Mucosa of descending colon (tissue), 3 donors: ENCODE measurements around the gene SYNJ2. TPM values are rescaled to one million over a fixed set of nuclear protein-coding genes. Genes with fewer than 3 reads are reported as not detected.

ENCODE experiments used
- ATAC-seq: fragments of 200-7000 bp; cut with Tn5 transposase; one replicate; pipeline ENCODE4 v1.9.1; 2020; ENCODE audit warnings: mild to moderate bottlenecking, moderate library complexity
- DNase-seq, 3 donors: peaks; one replicate each; pipeline ENCODE4 v3.0.0-alpha.2; 2020
- H3K36me3 ChIP-seq: fragments of 200-600 bp; one replicate; pipeline ENCODE4 v1.8.0; 2021; ENCODE audit warnings: low read depth, mild to moderate bottlenecking
- H3K4me1 ChIP-seq: fragments of 200-600 bp; one replicate; pipeline ENCODE4 v1.8.0; 2021; ENCODE audit warnings: low read depth, mild to moderate bottlenecking
- H3K4me3 ChIP-seq: fragments of 200-600 bp; one replicate; pipeline ENCODE4 v1.8.0; 2021; ENCODE audit warnings: mild to moderate bottlenecking
- H3K9me3 ChIP-seq: fragments of 200-600 bp; one replicate; pipeline ENCODE4 v1.8.0; 2021; ENCODE audit warnings: mild to moderate bottlenecking
- intact Hi-C, 2 donors: fragments of 100-400 bp; cut with DNase I in 1 of 2; cut with micrococcal nuclease in 1 of 2; formaldehyde crosslinking; loops; one replicate each; pipeline versions ENCODE4 v1.11.0 to v1.11.1; 2022; cut with DNase I, micrococcal nuclease
- total RNA-seq, 3 donors: library from RNA; stranded (reverse); fragmentation: NEBNext Ultra II Directional in 2 of 3; extraction: Animal tissue kit (Norgen Biotek cat#: 25700) in 2 of 3; gene quantifications; one replicate each; pipeline versions ENCODE4 v1.2.1 to v1.2.4, GENCODE V29; 2021 to 2023
- TF ChIP-seq, protein P1 (sequence below): fragments of 200-600 bp; IDR thresholded peaks from one replicate; pipeline ENCODE4 v1.8.0; 2022; ENCODE audit warnings: antibody characterized with exemption, mild to moderate bottlenecking
- donor health status: DM: no; HTN: no; CAD: no; lungs with moderate emphysema.
- donor health status: DM: no; HTN: no; CAD: no.
- donor health status: DM: no; HTN: yes; CAD: no.

Gene SYNJ2
- total RNA-seq, 3 donors from 2014 or later, result 28.3 to 45.9 (median 39.6) TPM

DNA sequence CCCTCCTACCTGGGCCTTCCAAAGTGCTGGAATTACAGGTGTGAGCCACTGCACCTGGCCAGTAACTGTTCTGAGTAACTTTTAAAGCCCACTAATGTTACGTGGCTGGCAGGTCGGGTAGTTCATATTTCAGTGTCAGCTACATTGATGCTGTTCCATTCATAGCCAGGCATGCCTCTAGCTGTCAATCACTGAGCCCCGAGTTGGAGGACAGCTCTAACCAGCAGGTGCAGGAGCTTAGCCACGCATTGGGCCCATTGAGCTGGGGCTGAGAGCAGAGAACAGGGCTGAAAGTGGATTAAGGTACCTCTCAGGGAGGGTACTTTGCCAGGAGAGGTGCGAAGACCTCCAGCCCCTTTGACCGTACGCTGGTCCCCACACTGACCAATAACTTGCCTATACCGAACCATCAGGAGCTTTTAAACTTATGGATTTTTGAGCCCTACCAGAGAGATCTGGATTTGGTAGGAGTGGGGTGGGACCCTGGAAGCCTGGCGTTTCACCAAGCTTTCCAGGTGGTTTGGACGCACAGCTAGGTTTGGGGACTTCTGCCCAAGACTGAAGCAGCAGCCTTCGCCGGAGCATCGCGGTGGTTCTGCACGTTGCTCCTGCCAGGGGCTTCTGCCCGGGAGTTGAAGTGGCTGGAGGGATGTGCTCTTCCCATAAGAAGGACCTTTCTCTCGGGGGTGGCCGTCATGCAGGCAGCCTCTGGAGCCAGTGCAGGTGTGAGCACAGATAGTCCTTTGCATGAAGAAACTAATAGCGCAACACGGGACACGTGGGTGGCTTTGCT, 103.8 kb downstream of the SYNJ2 start:
- Histone ChIP-seq H3K9me3 (no peaks in the 10 kb centered on the region), H3K36me3 (peaks cover 11% of the 10 kb centered on the region), H3K4me1 (no peaks in the 10 kb centered on the region), H3K4me3 (no peak overlapping the region)
- no peak for DNase-seq
- TF ChIP-seq, protein P1, sequence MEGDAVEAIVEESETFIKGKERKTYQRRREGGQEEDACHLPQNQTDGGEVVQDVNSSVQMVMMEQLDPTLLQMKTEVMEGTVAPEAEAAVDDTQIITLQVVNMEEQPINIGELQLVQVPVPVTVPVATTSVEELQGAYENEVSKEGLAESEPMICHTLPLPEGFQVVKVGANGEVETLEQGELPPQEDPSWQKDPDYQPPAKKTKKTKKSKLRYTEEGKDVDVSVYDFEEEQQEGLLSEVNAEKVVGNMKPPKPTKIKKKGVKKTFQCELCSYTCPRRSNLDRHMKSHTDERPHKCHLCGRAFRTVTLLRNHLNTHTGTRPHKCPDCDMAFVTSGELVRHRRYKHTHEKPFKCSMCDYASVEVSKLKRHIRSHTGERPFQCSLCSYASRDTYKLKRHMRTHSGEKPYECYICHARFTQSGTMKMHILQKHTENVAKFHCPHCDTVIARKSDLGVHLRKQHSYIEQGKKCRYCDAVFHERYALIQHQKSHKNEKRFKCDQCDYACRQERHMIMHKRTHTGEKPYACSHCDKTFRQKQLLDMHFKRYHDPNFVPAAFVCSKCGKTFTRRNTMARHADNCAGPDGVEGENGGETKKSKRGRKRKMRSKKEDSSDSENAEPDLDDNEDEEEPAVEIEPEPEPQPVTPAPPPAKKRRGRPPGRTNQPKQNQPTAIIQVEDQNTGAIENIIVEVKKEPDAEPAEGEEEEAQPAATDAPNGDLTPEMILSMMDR, result no peak
- intact Hi-C loops, result no loop called here
- ATAC-seq, result no peak

DNA sequence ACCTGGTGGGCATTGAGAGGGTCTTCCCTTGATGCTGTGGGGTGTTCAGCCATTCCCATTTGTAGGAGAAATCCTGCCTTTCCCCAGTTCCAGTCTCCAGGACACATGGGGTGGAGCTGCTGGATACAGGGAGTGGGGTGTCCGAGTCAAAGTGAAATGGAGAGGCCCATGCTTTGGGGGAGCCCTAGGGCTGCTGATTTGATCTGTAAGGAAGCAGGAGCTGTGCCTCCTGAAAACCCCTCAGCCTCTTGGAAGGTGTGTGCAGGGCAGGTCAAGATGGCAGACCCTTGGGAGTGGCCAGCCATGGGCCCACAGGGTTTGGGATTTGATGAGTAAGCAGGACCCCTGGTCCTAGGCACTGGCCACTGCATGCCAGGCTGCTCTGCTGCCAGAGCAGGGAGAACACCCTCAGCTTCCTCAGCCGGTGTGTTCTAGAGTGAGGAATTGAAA, 104.4 kb downstream of the SYNJ2 start:
- Histone ChIP-seq H3K4me3 (no peak overlapping the region), H3K36me3 (peaks cover 11% of the 10 kb centered on the region), H3K4me1 (no peaks in the 10 kb centered on the region), H3K9me3 (no peaks in the 10 kb centered on the region)
- TF ChIP-seq, protein P1, result no peak
- ATAC-seq (peak; percentile 20), DNase-seq (no peak)
- intact Hi-C loops, result no loop called here

DNA sequence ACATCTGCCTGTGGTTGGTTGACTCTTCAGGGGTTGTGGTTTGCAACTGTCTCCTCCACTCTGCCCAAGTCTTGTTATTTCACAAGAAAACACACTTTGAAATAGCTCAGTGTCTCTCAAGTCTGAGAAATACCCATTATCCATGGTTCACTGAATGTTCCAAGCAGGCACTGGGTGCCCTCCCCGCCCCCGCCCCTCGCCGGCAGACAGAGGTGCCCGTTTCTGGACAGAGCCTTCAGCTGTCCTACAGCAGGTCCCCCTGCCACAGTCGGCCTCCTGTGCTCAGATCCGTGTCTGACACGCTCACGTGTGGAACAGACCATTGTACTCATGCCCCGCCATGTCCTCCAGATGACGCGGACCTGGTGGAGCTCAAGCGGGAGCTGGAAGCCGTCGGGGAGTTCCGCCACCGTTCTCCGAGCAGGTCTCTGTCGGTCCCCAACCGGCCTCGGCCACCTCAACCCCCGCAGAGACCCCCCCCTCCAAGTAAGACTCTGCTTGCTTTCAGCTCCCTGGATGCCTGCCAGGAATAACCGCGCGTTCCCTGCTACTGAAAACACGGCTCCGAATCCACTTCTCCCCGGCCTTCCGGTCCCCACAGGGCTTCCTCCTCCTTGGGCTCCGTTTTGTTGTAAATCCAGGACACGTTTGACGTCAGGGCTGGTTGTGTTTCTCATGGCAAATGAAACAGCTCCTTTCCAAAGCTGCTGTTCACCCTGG, 105.0 kb downstream of the SYNJ2 start:
- H3K4me3 ChIP-seq, result no peak overlapping the region
- H3K36me3 ChIP-seq, result peaks cover 11% of the 10 kb centered on the region
- TF ChIP-seq, protein P1, result no peak
- no peaks in the 10 kb centered on the region for H3K9me3 ChIP-seq
- no peaks in the 10 kb centered on the region for H3K4me1 ChIP-seq
- DNase-seq, result peak in 1 of 3 donors; percentile 29
- intact Hi-C loops, result no loop called here
- peak; percentile 16 for ATAC-seq

DNA sequence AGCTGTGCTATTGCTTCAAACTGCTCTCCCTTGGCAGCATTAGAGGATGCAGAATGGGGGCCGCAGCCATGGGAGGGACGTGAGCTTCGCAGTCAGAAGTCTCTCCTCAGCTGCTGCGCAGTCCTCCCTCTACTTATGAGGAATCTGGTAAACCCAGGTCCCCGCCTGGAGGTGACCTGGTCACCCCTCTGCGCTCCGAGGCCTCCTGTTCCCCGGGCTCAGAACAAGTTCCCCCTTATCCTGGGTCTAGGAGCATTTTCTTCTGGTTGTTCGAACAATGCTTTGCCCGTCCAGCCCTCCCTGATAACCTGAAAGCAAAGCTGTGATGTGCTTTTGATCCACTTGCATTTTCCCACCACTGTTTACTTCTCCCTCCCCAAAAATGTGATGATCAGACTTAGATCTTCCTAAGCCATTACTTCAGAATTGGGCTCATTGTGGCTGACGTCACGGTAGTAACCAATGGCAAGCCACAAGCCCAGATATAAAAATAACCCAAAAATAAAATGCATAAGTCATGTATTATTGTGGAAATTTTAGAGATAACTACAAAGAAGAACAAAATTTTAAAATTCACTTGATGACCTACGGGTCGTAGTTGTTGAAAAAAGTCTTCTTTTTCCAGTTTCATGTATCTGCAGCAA, 105.7 kb downstream of the SYNJ2 start:
- intact Hi-C loops, result no loop called here
- DNase-seq (no peak), ATAC-seq (no peak)
- Histone ChIP-seq H3K9me3 (no peaks in the 10 kb centered on the region), H3K36me3 (peaks cover 11% of the 10 kb centered on the region), H3K4me3 (no peak overlapping the region), H3K4me1 (no peaks in the 10 kb centered on the region)
- TF ChIP-seq, protein P1, result no peak

DNA sequence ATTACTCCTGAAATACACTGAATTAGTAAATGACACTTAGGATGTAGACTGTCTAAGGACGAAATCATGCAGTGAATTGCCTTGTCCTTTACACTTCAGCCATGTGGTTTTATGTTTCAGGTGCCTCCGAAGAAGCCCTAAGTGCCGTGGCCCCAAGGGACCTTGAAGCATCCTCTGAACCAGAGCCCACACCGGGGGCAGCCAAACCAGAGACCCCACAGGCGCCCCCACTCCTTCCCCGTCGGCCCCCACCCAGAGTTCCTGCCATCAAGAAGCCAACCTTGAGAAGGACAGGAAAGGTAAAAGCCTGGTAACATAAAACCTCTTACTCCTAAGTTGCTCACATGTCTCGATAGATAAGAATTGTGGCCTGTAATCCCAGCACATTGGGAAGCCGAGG, 111.1 kb downstream of the SYNJ2 start:
- H3K4me3 ChIP-seq, result no peak overlapping the region
- ATAC-seq, result no peak
- H3K9me3 ChIP-seq, result no peaks in the 10 kb centered on the region
- intact Hi-C loops, result no loop called here
- H3K4me1 ChIP-seq, result no peaks in the 10 kb centered on the region
- TF ChIP-seq, protein P1, result no peak
- no peak for DNase-seq
- H3K36me3 ChIP-seq, result peaks cover 6% of the 10 kb centered on the region
